ENCODE results near the gene SPTB.

SPTB gene

GRCh38 chr14:64777461-64777860, 102.2 kb downstream of the SPTB start:
- no peaks in the 10 kb centered on the region for H3K36me3 ChIP-seq (replicated peaks)
- H3K27me3 ChIP-seq (replicated peaks): no peaks in the 10 kb centered on the region
- DNase-seq: no peak
- in situ Hi-C loops (cut with HindIII; ENCODE audit: low pct_ligation_motif_present, low sequenced_read_pairs): no loop called here
- TF ChIP-seq CTCF (IDR thresholded peaks at IDR 0.05; ENCODE audit: low read depth, low read length, missing control alignments): no peak
- no peak overlapping the region for H3K4me3 ChIP-seq (ENCODE audit: low read depth, low read length)
- no peak overlapping the region for H3K27ac ChIP-seq

GRCh38 chr14:64775081-64775777, 104.5 kb downstream of the SPTB start:
- no peaks in the 10 kb centered on the region for H3K36me3 ChIP-seq (replicated peaks)
- DNase-seq: no peak
- no peaks in the 10 kb centered on the region for H3K27me3 ChIP-seq (replicated peaks)
- TF ChIP-seq CTCF (IDR thresholded peaks at IDR 0.05; ENCODE audit: low read depth, low read length, missing control alignments): no peak
- in situ Hi-C loops (cut with HindIII; ENCODE audit: low pct_ligation_motif_present, low sequenced_read_pairs): no loop called here
- H3K4me3 ChIP-seq (ENCODE audit: low read depth, low read length): no peak overlapping the region
- no peak overlapping the region for H3K27ac ChIP-seq

GRCh38 chr14:64774272-64774671, 105.4 kb downstream of the SPTB start:
- no peak for TF ChIP-seq CTCF (IDR thresholded peaks at IDR 0.05; ENCODE audit: low read depth, low read length, missing control alignments)
- in situ Hi-C loops (cut with HindIII; ENCODE audit: low pct_ligation_motif_present, low sequenced_read_pairs): no loop called here
- no peak for DNase-seq
- H3K27me3 ChIP-seq (replicated peaks): no peaks in the 10 kb centered on the region
- H3K36me3 ChIP-seq (replicated peaks): no peaks in the 10 kb centered on the region
- H3K4me3 ChIP-seq (ENCODE audit: low read depth, low read length): no peak overlapping the region
- H3K27ac ChIP-seq: no peak overlapping the region

- no peak for DNase-seq
- Histone ChIP-seq H3K36me3 (replicated peaks) (no peaks in the 10 kb centered on the region), H3K27ac (no peak overlapping the region), H3K4me3 (ENCODE audit: low read depth, low read length) (no peak overlapping the region), H3K27me3 (replicated peaks) (no peaks in the 10 kb centered on the region)
- in situ Hi-C loops (cut with HindIII; ENCODE audit: low pct_ligation_motif_present, low sequenced_read_pairs): no loop called here
- no peak for TF ChIP-seq CTCF (IDR thresholded peaks at IDR 0.05; ENCODE audit: low read depth, low read length, missing control alignments)
Measured at GRCh38 chr14:64773577-64773976, 106.1 kb downstream of the SPTB start.

GRCh38 chr14:64773046-64773445, 106.7 kb downstream of the SPTB start:
- no peak for DNase-seq
- Histone ChIP-seq H3K36me3 (replicated peaks) (no peaks in the 10 kb centered on the region), H3K27me3 (replicated peaks) (no peaks in the 10 kb centered on the region), H3K27ac (no peak overlapping the region), H3K4me3 (ENCODE audit: low read depth, low read length) (no peak overlapping the region)
- no peak for TF ChIP-seq CTCF (IDR thresholded peaks at IDR 0.05; ENCODE audit: low read depth, low read length, missing control alignments)
- in situ Hi-C loops (cut with HindIII; ENCODE audit: low pct_ligation_motif_present, low sequenced_read_pairs): no loop called here

GRCh38 chr14:64772397-64772950, 107.2 kb downstream of the SPTB start:
- Histone ChIP-seq H3K27me3 (replicated peaks) (no peaks in the 10 kb centered on the region), H3K27ac (no peak overlapping the region), H3K36me3 (replicated peaks) (no peaks in the 10 kb centered on the region), H3K4me3 (ENCODE audit: low read depth, low read length) (no peak overlapping the region)
- in situ Hi-C loops (cut with HindIII; ENCODE audit: low pct_ligation_motif_present, low sequenced_read_pairs): no loop called here
- TF ChIP-seq CTCF (IDR thresholded peaks at IDR 0.05; ENCODE audit: low read depth, low read length, missing control alignments): peak; percentile 22
- DNase-seq: no peak
